GM21529 (cell line): ENCODE measurements around the gene ERICH2.
A peak's percentile ranks its signal among the peaks of the same experiment; 100 is the strongest.

Experiments used
- ATAC-seq: cut with Tn5 transposase; IDR thresholded peaks from one replicate; pipeline ENCODE4 v1.9.1; 2021; ENCODE audit not compliant: unreplicated experiment

Gene ERICH2

DNA sequence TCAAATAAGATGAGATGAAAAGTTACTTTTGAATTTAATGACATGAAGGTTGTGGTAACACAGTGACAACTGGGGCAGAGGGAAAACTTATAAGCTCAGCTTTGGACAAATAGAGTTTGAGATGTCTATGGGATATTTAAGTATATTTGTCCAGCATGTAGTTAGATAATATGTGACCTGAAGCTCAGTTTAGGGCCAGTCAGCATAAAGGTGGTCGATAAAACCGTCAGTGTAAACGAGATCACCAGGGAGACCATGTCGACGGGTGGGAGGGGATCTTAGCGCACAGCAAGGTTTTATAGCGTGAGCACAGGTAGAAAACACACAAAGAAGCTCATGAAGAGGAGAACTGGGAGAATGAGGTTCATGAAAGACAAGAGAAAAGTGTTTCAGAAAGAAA, 7.4 kb upstream of the ERICH2 start:
- ATAC-seq: no peak

DNA sequence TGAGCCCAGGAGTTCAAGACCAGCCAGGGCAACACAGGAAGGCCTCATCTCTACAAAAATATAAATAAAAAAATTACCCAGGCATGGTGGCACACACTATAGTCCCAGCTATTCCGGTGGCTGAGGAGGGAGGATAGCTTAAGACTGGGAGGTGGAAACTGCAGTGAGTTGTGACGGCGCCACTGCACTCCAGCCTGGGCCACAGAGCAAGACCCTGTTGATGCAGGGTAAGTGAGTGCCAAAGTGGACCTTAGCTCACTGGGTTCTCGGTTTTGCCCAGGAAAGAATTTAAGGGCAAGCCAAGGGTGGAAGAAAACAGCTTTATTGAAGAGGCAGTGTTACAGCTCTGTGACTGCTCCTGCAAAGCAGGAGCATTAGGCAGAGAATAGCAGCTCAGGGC, 6.9 kb upstream of the ERICH2 start:
- ATAC-seq: no peak

DNA sequence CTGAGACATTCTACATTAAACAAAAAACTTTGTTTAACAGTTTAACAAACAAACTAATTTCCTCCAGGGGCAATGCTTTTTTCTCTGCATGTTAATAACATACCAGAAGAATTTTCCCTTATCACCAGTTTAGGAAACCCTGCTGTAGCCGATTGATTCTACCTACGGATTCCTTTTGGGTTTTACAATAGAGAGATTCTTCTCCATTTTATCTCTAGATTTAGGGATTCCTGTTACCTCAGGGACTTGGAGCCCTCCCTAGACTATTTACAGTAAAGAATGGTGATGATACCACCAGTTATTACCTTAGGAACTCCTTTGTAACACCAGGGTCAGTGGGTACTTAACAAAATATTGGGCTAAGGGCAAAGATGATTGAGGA, 5.3 kb upstream of the ERICH2 start:
- ATAC-seq: no peak

DNA sequence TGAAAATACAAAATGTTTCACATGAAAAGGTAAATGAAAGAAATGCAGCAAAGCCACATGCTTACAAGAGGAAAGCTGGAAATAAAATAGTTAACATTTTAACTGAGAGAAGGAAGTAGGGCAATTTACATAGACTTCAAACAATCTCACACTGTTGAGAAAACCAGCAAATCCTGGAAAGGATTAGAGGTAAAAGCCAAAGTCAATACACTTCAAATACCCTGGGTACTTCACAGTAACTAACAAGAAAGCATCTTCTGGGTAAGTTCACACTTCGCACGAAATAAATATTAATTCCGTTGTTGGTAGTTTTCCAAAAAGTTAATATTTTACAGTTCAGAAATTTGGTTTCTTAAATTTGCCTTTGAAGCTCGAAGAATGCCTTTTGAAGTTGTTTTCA, 3.5 kb upstream of the ERICH2 start:
- no peak for ATAC-seq

DNA sequence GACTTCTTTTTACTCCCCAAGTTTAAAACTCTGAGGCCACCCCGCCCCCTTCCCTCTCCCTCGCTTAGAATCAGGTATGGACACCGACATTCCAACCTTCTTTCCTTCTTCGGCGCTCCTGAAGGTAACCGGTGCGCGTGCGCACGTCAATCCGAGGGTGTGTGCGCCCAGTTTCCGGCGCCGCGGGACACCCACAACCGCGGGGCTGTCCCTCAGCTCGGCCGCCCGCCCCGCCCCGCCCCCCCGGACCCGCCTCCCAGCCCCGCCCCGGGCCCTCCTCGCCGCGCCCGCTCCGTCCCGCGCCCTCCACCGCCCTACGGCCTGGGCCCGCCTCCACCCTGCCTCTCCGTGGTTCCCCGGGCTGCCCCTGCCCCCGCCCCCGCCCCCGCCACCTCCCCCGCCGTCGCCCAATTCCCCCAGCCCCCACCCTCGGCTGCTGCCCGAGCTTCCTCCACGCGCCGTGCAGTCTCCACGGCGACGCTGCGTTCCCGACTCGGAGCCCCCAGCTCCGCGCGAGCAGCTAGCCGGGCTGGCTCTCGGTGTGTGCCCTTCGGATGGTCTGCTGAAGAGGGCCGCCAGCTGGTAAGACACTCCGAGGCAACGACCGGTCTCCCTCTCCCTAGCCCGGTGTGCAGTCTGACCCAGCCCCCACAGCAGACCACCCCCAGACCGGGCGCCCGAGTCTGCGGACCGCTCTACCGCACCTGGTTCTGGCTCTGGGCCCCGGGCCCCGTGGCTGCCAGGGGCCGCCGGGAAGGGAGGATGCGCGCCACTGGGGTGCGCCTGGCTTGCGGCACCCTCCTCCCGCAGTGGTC, 635 bp downstream of the ERICH2 start:
- ATAC-seq: peak; percentile 85

DNA sequence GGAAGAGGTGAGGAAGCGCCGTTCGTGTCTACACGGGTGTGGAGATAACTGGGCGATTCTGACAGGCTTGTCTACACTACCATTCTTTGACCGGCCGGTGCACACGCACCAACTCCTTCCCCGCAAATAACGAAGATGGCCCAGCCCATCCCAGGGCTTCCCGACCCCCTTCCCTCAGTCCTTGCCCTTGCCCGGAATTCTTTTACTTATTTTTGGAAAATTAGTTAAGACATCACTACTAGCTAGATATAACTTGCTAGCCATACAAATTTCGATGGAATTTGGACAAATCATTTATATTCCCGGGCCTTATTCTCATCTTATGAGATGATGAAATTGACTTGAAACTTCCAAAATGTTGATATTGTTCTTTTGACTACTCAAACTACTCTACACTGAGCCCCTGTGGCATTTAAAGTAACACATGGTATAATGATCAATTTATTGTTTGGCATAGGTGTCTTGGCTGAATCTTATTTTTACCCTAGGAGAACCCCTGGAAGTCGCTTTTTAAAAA, 1.3 kb downstream of the ERICH2 start:
- no peak for ATAC-seq

DNA sequence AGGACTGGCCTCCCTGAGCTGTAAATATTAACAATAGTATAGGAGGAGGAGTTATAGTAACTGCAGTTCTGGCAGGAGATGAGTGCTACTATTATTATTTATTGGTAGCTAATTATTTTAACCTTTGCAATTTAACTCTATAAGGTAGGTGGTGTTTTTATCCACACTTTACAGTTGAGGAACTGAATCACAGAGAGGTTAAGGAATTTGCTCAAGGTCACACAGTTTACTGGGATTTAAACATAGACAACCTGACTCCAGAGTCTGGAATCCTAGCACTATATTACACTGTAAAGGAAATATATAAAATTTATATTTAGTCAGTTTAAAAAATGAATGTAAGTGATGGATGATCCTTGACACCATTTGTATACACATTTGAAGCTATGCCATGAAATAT, 2.1 kb downstream of the ERICH2 start:
- ATAC-seq: no peak

DNA sequence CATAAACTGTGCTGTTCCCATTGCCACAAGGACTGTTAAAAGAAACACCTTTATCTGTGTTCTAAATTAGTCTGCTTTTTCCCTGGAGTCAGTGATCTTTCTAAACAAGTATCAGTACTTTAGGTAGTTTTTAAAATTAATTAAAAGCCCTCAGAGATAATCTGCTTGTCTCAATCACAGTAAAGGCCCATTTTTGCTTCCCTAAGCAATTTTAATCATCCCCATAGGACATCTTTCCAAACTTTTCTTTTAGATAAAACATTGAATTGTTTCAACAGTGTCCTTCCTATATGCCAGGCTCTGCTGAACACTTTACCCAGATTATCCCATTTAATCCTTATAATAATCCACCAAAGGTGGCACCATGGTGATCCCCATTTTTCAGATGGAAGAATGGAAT, 3.9 kb downstream of the ERICH2 start:
- no peak for ATAC-seq

DNA sequence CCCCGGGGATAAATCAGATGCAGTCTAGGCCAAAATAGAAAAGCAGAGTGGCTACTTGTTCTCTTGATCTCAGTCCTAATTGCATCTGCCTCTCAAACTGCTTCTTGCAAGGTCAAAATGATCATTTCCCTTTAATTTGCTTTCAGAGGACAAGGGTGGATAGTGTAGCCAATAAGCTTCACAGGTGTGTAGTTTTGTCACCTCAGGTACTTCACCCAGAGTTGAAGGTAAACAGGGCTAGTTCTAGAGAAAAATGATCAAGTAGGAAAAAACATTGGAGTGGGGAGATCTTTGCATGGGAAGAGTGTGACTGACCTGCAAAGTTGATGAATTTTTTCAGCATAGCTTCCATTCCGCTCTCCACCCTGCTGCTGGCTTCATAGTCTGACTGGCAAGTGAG, 8.7 kb downstream of the ERICH2 start:
- ATAC-seq: no peak

DNA sequence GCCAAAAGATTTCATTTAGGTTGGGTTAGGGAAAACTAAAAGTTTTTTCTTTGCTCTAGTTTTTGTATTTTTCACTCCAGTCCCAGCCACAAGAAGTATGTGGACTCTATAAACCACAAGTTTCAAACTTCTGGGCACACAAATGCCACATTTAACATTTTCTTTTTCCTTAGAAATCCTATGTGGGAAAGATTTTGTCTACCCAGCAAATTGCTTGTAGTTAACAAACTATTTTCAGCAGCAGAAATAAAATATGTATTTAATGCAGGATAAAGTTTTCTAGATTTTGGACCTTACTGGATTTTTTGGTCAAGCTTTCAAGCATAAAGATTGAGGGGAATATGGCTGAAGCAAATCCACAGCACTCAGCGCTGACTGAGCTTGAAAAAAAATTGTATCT, 9.1 kb downstream of the ERICH2 start:
- ATAC-seq: no peak

DNA sequence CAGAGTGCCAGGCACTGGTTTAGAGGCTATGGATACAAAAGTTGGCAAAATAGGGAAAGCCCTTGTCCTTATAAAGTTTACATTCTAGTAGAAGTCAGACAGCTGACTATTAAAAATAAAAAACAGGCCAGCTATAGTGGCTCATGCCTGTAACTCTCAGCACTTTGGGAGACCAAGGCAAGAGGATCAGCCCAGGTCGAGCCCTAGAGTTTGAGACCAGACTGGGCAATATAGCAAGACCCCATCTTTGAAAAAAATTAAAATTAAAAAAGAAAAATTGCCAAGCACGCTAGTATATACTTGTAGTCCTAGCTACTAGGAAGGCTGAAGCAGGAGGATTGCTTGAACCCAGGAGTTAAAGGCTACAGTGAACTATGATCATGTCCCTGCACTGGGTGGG, 12.5 kb downstream of the ERICH2 start:
- no peak for ATAC-seq

DNA sequence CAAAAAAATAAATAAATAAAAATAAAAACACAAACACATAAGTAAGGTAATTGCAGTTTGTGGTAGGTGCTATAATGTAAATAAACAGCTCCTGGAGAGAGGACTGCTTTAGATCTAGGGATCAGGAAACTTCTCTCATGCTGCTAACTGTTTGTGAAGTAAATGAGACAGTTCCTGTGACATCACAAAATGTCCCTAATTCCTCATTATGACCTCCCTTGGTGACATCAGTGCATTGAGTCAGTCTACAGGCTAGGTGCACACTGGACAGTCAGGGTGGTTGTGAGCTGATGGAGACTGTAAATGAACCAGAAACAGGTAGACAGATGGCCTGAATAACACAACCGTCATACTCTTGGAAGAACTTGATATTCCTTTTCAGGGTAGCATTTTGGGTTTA, 13.4 kb downstream of the ERICH2 start:
- ATAC-seq: no peak

DNA sequence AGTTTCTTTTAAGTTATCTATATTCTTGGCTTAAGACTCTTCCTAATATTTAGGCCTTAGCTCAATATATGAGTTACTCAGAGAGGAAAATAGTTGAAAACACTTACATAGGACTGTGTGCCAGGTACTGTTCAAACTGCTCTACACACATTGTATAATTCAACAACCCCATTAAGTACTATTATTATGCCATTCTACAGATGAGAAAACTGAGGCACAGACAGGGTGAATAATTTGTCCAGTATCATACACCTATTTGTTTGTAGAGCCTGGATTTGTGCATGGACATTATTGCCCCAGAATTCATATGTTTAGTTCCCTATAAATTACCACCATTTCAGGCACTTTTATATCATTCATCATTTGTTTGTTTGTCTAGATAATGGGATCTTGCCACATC, 28.8 kb downstream of the ERICH2 start:
- ATAC-seq: no peak

DNA sequence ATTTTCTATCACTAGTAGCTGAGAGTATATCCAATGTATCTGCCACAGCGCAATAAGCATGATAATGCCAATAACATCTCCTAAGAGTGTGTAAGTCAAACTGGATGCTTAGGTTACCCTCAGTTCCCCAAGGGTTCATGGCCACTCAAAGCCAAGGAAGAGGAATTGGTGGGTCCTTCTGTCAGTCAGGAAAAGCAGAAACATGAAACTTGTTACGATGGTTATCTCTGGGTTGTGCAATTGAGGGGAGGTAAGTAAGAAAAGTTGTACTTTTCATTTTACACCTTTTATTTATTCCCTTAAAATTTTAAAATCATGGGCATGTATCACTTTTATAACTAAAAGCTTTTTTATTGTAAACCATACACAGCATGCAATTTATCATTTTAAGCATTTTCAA, 36.4 kb downstream of the ERICH2 start:
- ATAC-seq: no peak

DNA sequence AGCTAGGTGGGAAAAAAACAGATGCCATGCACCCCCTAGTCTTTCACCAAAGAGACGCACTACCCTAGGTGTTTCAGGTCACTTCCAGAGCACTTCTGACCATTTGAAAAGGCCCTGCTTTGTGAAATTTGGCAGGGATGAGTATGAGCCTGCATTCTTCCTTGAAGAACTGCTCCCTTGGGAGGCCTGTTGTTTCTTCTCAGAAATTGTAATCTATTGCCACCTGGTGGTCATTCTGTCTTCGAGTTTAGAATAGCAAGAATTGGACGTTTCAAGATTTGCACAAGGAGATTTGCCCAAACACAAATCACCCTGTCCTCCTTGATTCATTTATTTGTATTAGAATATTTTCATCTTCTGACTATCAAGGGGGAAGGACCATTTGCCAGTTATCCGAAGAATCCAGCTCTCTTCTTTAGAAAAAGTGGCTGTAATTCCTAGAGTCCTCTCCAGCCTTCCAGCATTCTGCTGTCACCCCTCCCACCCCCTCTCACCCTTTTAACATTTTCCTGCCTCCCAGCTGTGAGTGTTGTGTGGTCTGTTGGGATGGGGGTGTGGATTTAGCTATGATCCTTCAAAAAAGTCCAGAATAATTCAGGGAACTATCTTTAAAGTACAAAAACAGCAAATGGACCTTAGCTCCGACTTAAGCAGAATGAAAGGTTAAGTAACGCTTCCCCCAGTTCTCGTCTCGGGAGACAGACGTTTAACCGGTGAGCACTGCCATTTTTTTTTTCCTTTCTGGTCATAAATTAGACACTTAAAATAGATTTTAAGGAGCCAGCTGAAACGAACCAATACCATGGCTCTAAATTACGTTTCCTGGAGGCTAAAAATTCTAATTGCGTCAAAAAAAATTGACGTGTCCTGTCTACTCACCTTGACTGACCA, 42.8 kb downstream of the ERICH2 start:
- no peak for ATAC-seq

DNA sequence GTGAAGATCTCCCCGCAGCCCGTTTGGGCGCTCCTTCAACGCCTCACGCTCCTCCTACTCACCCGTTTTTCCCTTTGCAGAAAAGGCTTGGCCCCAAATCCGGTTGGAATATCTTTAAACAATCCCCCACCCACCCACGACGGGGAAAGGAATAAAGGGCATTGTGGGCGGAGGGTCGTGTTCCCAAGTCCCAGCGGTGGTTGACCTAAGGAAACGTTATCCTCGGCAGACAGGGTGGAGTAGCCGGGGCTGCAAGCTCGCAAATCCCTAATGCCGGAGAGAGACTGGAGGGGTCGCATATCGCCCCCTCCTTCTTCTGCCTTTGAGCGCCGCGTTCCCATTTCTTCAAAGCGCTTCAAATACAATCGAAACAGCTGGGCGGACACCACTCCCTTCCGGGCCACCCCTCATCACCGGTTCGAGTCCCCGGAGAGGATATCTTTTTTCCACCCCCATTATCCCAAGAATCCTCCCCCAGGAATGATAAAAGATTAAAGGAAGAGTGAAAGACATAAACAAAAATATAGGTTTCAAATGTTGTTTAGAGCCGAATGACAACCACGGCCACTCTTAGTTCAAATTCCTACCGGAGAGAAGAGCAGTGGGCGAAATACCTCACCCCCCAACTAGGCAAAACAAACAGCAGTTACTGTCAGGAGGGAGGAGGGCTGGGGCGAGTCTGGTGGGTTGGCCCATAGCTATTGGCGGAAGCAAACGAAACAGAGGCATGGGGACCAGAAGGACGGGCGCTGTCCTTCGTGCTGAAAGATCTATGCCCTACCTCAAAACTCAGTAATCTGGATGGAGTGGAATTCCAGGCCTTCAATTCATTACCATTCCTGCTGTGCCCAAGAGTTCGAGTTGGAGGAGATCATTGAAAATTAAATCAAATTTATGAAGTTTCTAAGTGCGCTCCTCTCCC, 43.7 kb downstream of the ERICH2 start:
- ATAC-seq: no peak

DNA sequence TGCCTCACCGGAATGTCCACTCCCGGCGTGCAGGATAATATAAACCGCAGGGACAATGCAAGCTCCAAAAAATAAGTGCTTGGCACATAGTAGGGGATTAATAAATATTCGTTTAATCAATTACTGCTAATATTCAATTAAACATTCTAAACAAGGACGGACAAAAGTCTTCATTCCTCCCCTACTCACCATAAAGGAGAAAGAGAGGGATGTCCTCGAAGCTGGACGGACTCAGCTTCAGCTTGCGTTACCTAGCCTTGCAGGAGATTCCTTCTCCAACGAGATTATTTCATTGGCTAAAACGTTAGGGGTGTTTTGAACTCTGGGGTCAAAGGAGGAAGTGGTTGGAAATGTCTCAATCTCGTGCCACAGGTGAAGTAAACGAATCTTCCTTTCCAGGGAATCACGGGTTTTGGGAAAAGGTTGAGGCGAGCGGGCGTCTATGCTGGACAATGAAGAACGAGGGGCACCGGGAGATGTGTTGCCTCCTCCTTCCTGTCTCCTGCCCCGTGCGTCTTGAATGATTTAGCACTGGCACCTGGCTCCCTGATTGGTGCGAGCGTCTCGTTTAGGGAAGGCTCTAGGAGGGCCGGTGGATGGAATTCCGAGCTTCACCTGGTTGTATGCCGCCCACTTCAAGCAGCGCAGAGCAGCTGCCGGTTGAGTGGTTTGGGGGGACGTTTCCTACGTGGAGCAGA, 44.5 kb downstream of the ERICH2 start:
- ATAC-seq: no peak

DNA sequence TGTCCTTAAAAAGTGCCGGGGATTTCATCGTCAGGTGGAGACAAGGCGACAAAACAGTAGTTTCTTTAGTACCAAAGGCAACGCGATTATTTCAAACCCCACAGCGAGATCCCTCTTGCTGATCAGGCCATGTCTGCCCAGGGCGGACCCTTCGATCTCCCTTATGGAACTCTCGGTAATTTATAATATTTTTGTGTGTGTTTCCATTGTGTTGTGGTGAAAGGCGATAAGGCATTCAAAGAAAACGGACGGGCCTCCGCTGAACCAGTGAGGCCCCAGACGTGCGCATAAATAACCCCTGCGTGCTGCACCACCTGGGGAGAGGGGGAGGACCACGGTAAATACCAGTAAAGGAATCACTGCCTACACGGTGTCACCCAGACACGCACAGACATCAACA, 45.1 kb downstream of the ERICH2 start:
- no peak for ATAC-seq

DNA sequence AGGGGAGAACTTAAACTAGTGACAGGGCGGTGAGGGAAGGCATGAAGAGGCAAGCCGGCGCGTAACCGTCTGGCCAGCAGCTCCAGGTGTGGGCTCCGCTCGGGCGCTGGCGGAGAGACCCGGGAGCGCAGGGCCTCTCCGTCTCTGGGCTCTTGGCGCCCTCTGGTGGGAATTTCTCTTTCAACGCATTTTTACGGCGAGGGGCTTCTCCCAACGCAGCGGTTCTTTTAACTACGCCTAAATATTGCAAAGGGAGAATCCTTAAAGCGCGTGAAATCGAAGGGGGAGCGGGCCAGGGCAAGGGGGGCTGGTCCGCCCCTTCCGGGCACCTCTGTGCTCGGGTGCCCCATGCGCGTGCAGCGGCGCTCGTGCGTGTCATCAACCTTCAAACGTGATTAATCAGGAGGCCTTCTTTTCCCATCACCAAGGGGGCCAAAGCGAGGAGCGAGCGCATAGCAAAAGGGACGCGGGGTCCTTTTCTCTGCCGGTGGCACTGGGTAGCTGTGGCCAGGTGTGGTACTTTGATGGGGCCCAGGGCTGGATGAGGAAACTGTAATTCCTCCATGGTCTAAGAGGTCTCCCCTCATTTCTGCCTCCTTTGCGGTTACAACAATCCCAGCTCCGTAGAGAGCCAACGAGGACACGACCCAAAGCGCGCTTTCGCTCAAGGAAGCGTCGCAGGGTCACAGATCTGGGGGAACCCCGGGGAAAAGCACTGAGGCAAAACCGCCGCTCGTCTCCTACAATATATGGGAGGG, 45.7 kb downstream of the ERICH2 start:
- peak; percentile 46 for ATAC-seq
